Measurements from ENCODE around the gene C15orf40. TPM values are rescaled to one million over a fixed set of nuclear protein-coding genes. Genes with fewer than 3 reads are reported as not detected.

Gene C15orf40
- total and polyA plus RNA-seq, 4 donors = 7.3 to 25.2 (median 11.3) TPM

GRCh38 chr15:83012636-83013035 is 1.2 kb upstream of the C15orf40 start:
- WGBS = 94% methylated on average over 6 of the region's 6 CpGs

DNA sequence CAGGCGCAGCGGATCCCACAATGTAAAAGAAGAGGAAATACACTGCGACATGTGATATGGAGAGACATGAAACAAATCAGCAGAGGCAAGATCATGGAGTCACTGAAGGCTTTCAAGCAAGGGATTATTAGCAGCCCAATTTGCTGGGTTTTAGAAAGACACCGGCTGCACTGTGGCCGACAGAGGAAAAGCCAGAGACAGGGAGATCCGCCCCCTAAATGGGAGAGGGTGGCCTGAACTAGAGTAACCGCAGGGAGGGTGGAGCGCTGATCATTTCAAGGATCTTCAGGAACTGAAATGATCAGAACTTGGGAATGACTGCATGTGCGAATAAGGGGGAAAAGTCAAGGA is 612 bp upstream of the C15orf40 start:
- 64% methylated on average over 9 of the region's 9 CpGs for WGBS
- Histone ChIP-seq H3K9ac (ENCODE audit: low read depth in 1 of 2, low read length in 2 of 2) (peak overlapping the region in 1 of 2 donors; percentile 6), H3K27ac (ENCODE audit: low read depth in 1 of 2, low read length in 2 of 2) (no peak overlapping the region), H3K36me3 (ENCODE audit: control insufficient read depth in 4 of 4, insufficient read depth in 3 of 4, low read depth in 1 of 4, low read length in 3 of 4) (peaks cover 2 to 15% (median 9%) of the 10 kb centered on the region in 4 donors), H3K4me3 (ENCODE audit: low read depth in 1 of 3, low read length in 3 of 3) (peak overlapping the region; percentile 41 to 94 (median 85)), H3K9me3 (ENCODE audit: control insufficient read depth in 4 of 4, low read length in 3 of 4) (no peaks in the 10 kb centered on the region), H3K4me1 (ENCODE audit: control insufficient read depth in 4 of 4, insufficient read depth in 4 of 4, low read length in 3 of 4) (peaks cover 0 to 23% (median 13%) of the 10 kb centered on the region in 4 donors), H3K27me3 (ENCODE audit: control insufficient read depth in 4 of 4, insufficient read depth in 4 of 4, low read length in 3 of 4) (no peaks in the 10 kb centered on the region)
- TF ChIP-seq JUND (IDR thresholded peaks at IDR 0.05) = no peak
- TF ChIP-seq FOXA1 (IDR thresholded peaks at IDR 0.05) = no peak
- TF ChIP-seq YY1 (IDR thresholded peaks at IDR 0.05) = no peak
- no peak for TF ChIP-seq RAD21 (IDR thresholded peaks at IDR 0.05)
- TF ChIP-seq, protein P1, sequence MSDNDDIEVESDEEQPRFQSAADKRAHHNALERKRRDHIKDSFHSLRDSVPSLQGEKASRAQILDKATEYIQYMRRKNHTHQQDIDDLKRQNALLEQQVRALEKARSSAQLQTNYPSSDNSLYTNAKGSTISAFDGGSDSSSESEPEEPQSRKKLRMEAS (IDR thresholded peaks at IDR 0.05) = no peak
- no peak for TF ChIP-seq REST (IDR thresholded peaks at IDR 0.05)
- no peak for TF ChIP-seq HNF4G (IDR thresholded peaks at IDR 0.05)
- no peak for TF ChIP-seq TAF1 (conservative IDR thresholded peaks at IDR 0.05)
- no peak for TF ChIP-seq RXRA (IDR thresholded peaks at IDR 0.05)
- no peak for TF ChIP-seq EGR1 (IDR thresholded peaks at IDR 0.05; ENCODE audit: low read depth in 2 of 2)
- TF ChIP-seq, protein P2, sequence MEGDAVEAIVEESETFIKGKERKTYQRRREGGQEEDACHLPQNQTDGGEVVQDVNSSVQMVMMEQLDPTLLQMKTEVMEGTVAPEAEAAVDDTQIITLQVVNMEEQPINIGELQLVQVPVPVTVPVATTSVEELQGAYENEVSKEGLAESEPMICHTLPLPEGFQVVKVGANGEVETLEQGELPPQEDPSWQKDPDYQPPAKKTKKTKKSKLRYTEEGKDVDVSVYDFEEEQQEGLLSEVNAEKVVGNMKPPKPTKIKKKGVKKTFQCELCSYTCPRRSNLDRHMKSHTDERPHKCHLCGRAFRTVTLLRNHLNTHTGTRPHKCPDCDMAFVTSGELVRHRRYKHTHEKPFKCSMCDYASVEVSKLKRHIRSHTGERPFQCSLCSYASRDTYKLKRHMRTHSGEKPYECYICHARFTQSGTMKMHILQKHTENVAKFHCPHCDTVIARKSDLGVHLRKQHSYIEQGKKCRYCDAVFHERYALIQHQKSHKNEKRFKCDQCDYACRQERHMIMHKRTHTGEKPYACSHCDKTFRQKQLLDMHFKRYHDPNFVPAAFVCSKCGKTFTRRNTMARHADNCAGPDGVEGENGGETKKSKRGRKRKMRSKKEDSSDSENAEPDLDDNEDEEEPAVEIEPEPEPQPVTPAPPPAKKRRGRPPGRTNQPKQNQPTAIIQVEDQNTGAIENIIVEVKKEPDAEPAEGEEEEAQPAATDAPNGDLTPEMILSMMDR (IDR thresholded peaks at IDR 0.05; ENCODE audit: low read depth, low read length, missing input control) = no peak
- no peak for TF ChIP-seq FOXA2 (IDR thresholded peaks at IDR 0.05)
- no peak for TF ChIP-seq NR2F2 (IDR thresholded peaks at IDR 0.05)
- TF ChIP-seq, protein P3, sequence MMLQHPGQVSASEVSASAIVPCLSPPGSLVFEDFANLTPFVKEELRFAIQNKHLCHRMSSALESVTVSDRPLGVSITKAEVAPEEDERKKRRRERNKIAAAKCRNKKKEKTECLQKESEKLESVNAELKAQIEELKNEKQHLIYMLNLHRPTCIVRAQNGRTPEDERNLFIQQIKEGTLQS (IDR thresholded peaks at IDR 0.05) = no peak
- no peak for TF ChIP-seq GABPA (IDR thresholded peaks at IDR 0.05 in 1 of 2, conservative IDR thresholded peaks at IDR 0.05 in 1 of 2)
- DNase-seq (ENCODE audit: low spot score) = no peak

More at GRCh38 chr15:83012636-83013035, 1.2 kb upstream of the C15orf40 start:
- H3K4me1 ChIP-seq (ENCODE audit: control insufficient read depth in 4 of 4, insufficient read depth in 4 of 4, low read length in 3 of 4) = peaks cover 0 to 23% (median 13%) of the 10 kb centered on the region in 4 donors
- H3K9ac ChIP-seq (ENCODE audit: low read depth in 1 of 2, low read length in 2 of 2) = no peak overlapping the region
- no peak overlapping the region for H3K4me3 ChIP-seq (ENCODE audit: low read depth in 1 of 3, low read length in 3 of 3)
- H3K27me3 ChIP-seq (ENCODE audit: control insufficient read depth in 4 of 4, insufficient read depth in 4 of 4, low read length in 3 of 4) = no peaks in the 10 kb centered on the region
- H3K27ac ChIP-seq (ENCODE audit: low read depth in 1 of 2, low read length in 2 of 2) = no peak overlapping the region
- no peaks in the 10 kb centered on the region for H3K9me3 ChIP-seq (ENCODE audit: control insufficient read depth in 4 of 4, low read length in 3 of 4)
- TF ChIP-seq SP1 (IDR thresholded peaks at IDR 0.05) (no peak), GABPA (IDR thresholded peaks at IDR 0.05 in 1 of 2, conservative IDR thresholded peaks at IDR 0.05 in 1 of 2) (no peak), HNF4G (IDR thresholded peaks at IDR 0.05) (no peak), FOXA2 (IDR thresholded peaks at IDR 0.05) (no peak), HNF4A (conservative IDR thresholded peaks at IDR 0.05) (no peak)
- TF ChIP-seq, protein P4, sequence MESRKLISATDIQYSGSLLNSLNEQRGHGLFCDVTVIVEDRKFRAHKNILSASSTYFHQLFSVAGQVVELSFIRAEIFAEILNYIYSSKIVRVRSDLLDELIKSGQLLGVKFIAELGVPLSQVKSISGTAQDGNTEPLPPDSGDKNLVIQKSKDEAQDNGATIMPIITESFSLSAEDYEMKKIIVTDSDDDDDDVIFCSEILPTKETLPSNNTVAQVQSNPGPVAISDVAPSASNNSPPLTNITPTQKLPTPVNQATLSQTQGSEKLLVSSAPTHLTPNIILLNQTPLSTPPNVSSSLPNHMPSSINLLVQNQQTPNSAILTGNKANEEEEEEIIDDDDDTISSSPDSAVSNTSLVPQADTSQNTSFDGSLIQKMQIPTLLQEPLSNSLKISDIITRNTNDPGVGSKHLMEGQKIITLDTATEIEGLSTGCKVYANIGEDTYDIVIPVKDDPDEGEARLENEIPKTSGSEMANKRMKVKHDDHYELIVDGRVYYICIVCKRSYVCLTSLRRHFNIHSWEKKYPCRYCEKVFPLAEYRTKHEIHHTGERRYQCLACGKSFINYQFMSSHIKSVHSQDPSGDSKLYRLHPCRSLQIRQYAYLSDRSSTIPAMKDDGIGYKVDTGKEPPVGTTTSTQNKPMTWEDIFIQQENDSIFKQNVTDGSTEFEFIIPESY (IDR thresholded peaks at IDR 0.05) = no peak
- peaks cover 2 to 17% (median 10%) of the 10 kb centered on the region in 4 donors for H3K36me3 ChIP-seq (ENCODE audit: control insufficient read depth in 4 of 4, insufficient read depth in 3 of 4, low read depth in 1 of 4, low read length in 3 of 4)
- no peak for DNase-seq (ENCODE audit: low spot score)

All from liver (tissue), 9 donors.